Panc1 (cell line): ENCODE results near the gene RASSF4. TPM values are rescaled to one million over a fixed set of nuclear protein-coding genes. Genes with fewer than 3 reads are reported as not detected.

Experiments used
- ATAC-seq: fragments of 200-7000 bp; cut with Tn5 transposase; 2 replicates; pipeline ENCODE4 v1.9.1; 2020; ENCODE audit warnings: mild to moderate bottlenecking, moderate library complexity
- BruUV-seq: library from RNA; stranded (reverse); fragments of 400-500 nt; replicated peaks from 2 replicates; lab custom pipeline; 2021; lab: Mats Ljungman, UMichigan
- CTCF ChIA-PET: fragments of 300-600 bp; sonication (Branson Sonifier 250); formaldehyde crosslinking; loops from one replicate; lab custom pipeline; 2022; ENCODE audit warnings: antibody characterized with exemption; lab: Charles Lee
- POLR2A ChIA-PET: fragments of 300-600 bp; sonication (Branson Sonifier 250); formaldehyde crosslinking; loops from one replicate; lab custom pipeline; 2022; ENCODE audit warnings: antibody characterized with exemption; lab: Charles Lee
- DNase-seq: peaks from one replicate; pipeline ENCODE4 v3.0.0-alpha.2; 2010; ENCODE audit warnings: low read depth, low spot score
- H3K27ac ChIP-seq: 2 replicates; pipeline ENCODE4 v1.5.1; 2011; ENCODE audit warnings: mild to moderate bottlenecking, low read length, inconsistent platforms
- H3K27me3 ChIP-seq: fragments of 200-500 bp; sonication (Bioruptor generic); 2 replicates; pipeline ENCODE4 v1.6.0; 2014; ENCODE audit warnings: low read length, inconsistent platforms; ENCODE audit not compliant: control insufficient read depth, insufficient read depth
- H3K36me3 ChIP-seq: fragments of 200-500 bp; sonication (Bioruptor generic); 2 replicates; pipeline ENCODE4 v1.5.1; 2014; ENCODE audit warnings: inconsistent platforms, mild to moderate bottlenecking, low read length, moderate library complexity; ENCODE audit not compliant: control insufficient read depth, insufficient read depth
- H3K4me1 ChIP-seq: 2 replicates; pipeline ENCODE4 v1.5.1; 2011; ENCODE audit warnings: inconsistent platforms, mild to moderate bottlenecking, low read length, moderate library complexity; ENCODE audit not compliant: control insufficient read depth, insufficient read depth
- H3K4me3 ChIP-seq, 2 experiments: 2 replicates each; pipeline ENCODE4 v1.5.1; 2011 to 2012; ENCODE audit warnings: low read depth in 2 of 2, low read length in 2 of 2, mild to moderate bottlenecking in 2 of 2, inconsistent platforms in 1 of 2, moderate library complexity in 1 of 2
- H3K9me3 ChIP-seq: fragments of 200-500 bp; sonication (Bioruptor generic); 2 replicates; pipeline ENCODE4 v1.5.1; 2014; ENCODE audit warnings: low read depth, mild to moderate bottlenecking, inconsistent platforms, low read length, moderate library complexity; ENCODE audit not compliant: control insufficient read depth, insufficient read depth
- CTCF ChIP-seq: fragments of 450-650 bp; IDR thresholded peaks from 2 replicates; pipeline ENCODE4 v1.5.1; 2017; ENCODE audit warnings: mild to moderate bottlenecking
- POLR2AphosphoS5 ChIP-seq: IDR thresholded peaks from 2 replicates; pipeline ENCODE4 v1.6.1; 2012; ENCODE audit warnings: mild to moderate bottlenecking, low read depth, low read length, moderate library complexity
- REST ChIP-seq, 2 experiments: IDR thresholded peaks; 2 replicates each; pipeline ENCODE4 v1.6.1; 2011 to 2012; ENCODE audit warnings: low read depth in 2 of 2, control low read depth in 1 of 2, low read length in 1 of 2, mild to moderate bottlenecking in 1 of 2, moderate library complexity in 1 of 2; ENCODE audit not compliant: insufficient read depth in 1 of 2
- SIN3A ChIP-seq: IDR thresholded peaks from 2 replicates; pipeline ENCODE4 v1.6.1; 2012; ENCODE audit warnings: low read depth, mild to moderate bottlenecking, low read length, moderate library complexity, borderline replicate concordance; ENCODE audit not compliant: insufficient read depth
- TCF7L2 ChIP-seq: IDR thresholded peaks from 2 replicates; pipeline ENCODE4 v1.6.1; 2011; ENCODE audit warnings: mild to moderate bottlenecking, low read depth, low read length, inconsistent platforms
- in situ Hi-C: cut with HindIII; loops from 2 replicates; pipeline ENCODE4 v1.10.0; 2016; ENCODE audit warnings: low sequenced_read_pairs, low pct_unique_long_range_greater_than_20kb
- intact Hi-C: fragments of 100-400 bp; cut with micrococcal nuclease; formaldehyde crosslinking; loops from one replicate; pipeline ENCODE4 v1.10.0; 2022; ENCODE audit not compliant: unreplicated experiment
- total RNA-seq: library from RNA; stranded (reverse); gene quantifications from one replicate; pipeline ENCODE4 v1.2.1, GENCODE V29; 2021; ENCODE audit not compliant: unreplicated experiment

The RASSF4 gene
- total RNA-seq, 1 experiment from 2014 or later, result 13.9 TPM

- ATAC-seq (peak; percentile 80), DNase-seq (peak; percentile 84)
- no TSS peak for BruUV-seq
- intact Hi-C loops, result no loop called here
- H3K36me3 ChIP-seq, result no peaks in the 10 kb centered on the region
- no peaks in the 10 kb centered on the region for H3K9me3 ChIP-seq
- peaks cover 63% of the 10 kb centered on the region for H3K4me1 ChIP-seq
- no peak overlapping the region; a peak in 1 of 4 replicates for H3K4me3 ChIP-seq
- H3K27me3 ChIP-seq, result no peaks in the 10 kb centered on the region
- H3K27ac ChIP-seq, result peak overlapping the region; percentile 92
- no peak for TF ChIP-seq CTCF
- POLR2A ChIA-PET, result no interaction called here
- in situ Hi-C loops, result no loop called here
- CTCF ChIA-PET, result interaction anchor here (0.6 to 1.2 kb wide), 3 partner anchors 15 to 254 kb away, joined by 3 to 7 read pairs (median 4); no protein-coding TSS in a partner anchor
Observed at GRCh38 chr10:44981172-44982113, 21.8 kb downstream of the RASSF4 start.

GRCh38 chr10:44982114-44982460 is 22.5 kb downstream of the RASSF4 start:
- Histone ChIP-seq H3K4me3 (no peak overlapping the region; a peak in 1 of 4 replicates), H3K9me3 (no peaks in the 10 kb centered on the region), H3K27me3 (no peaks in the 10 kb centered on the region), H3K27ac (peak overlapping the region; percentile 92), H3K36me3 (no peaks in the 10 kb centered on the region), H3K4me1 (peaks cover 56% of the 10 kb centered on the region)
- DNase-seq (no peak), ATAC-seq (peak; percentile 31)
- BruUV-seq, result no TSS peak
- TF ChIP-seq REST (IDR thresholded peaks at IDR 0.05; ENCODE audit: insufficient read depth in 1 of 2, low read depth in 2 of 2, low read length in 1 of 2) (0 out of 4 replicates have a peak, but pooled peaks of 1 of the 2 experiments have one; percentile 46), SIN3A (no peak)
- POLR2A ChIA-PET, result no interaction called here
- in situ Hi-C loops (no loop called here), intact Hi-C loops (no loop called here)
- CTCF ChIA-PET, result no interaction called here

- no peak overlapping the region for H3K4me3 ChIP-seq
- in situ Hi-C loops (no loop called here), intact Hi-C loops (no loop called here)
- TF ChIP-seq CTCF (no peak), SIN3A (no peak), REST (IDR thresholded peaks at IDR 0.05; ENCODE audit: insufficient read depth in 1 of 2, low read depth in 2 of 2, low read length in 1 of 2) (no peak), POLR2AphosphoS5 (no peak), TCF7L2 (no peak)
- ChIA-PET CTCF (no interaction called here), POLR2A (no interaction called here)
- BruUV-seq, result no TSS peak
- DNase-seq (no peak), ATAC-seq (no peak)
- H3K27me3 ChIP-seq, result no peaks in the 10 kb centered on the region
- no peaks in the 10 kb centered on the region for H3K36me3 ChIP-seq
- peaks cover 53% of the 10 kb centered on the region for H3K4me1 ChIP-seq
- no peaks in the 10 kb centered on the region for H3K9me3 ChIP-seq
- H3K27ac ChIP-seq, result peak overlapping the region; percentile 18
Observed at GRCh38 chr10:44982496-44982895, 22.9 kb downstream of the RASSF4 start.
